ENCODE results near the gene TLE4. TPM values are rescaled to one million over a fixed set of nuclear protein-coding genes. Genes with fewer than 3 reads are reported as not detected.

TLE4 gene
- total RNA-seq, 1 experiment from 2014 or later: 8.1 TPM

- no peak for TF ChIP-seq CTCF (IDR thresholded peaks at IDR 0.05; ENCODE audit: insufficient read depth in 1 of 2, low read depth in 1 of 2, low read length in 1 of 2, severe bottlenecking in 1 of 2, unreplicated experiment in 1 of 2)
- Histone ChIP-seq H3K27me3 (replicated peaks; ENCODE audit: control insufficient read depth, insufficient read depth, low read length) (no peaks in the 10 kb centered on the region), H3K36me3 (ENCODE audit: control insufficient read depth, insufficient read depth, low read length) (no peaks in the 10 kb centered on the region), H3K9me3 (no peaks in the 10 kb centered on the region), H3K4me1 (no peaks in the 10 kb centered on the region), H3K4me3 (ENCODE audit: low read depth, low read length) (peak overlapping the region; percentile 50)
- Mint-ChIP-seq H3K27ac (ENCODE audit: unreplicated experiment) (peak overlapping the region; percentile 39), H3K4me3 (ENCODE audit: unreplicated experiment) (peak overlapping the region; percentile 68), H3K9me3 (ENCODE audit: unreplicated experiment) (no peaks in the 10 kb centered on the region), H3K4me1 (ENCODE audit: low read depth, unreplicated experiment) (peaks cover 5% of the 10 kb centered on the region), H3K27me3 (ENCODE audit: insufficient read depth, unreplicated experiment) (no peaks in the 10 kb centered on the region), H3K36me3 (ENCODE audit: insufficient read depth, unreplicated experiment) (no peaks in the 10 kb centered on the region)
- ChIA-PET CTCF (no interaction called here), POLR2A (interaction anchor here (0.6 kb wide), 1 partner anchor 72 kb away, joined by 3 read pairs; no protein-coding TSS in a partner anchor)
- no peak for DNase-seq
- BruUV-seq (replicated peaks): no TSS peak
- intact Hi-C loops (cut with micrococcal nuclease; ENCODE audit: unreplicated experiment): loop anchor here (5.0 to 10.0 kb wide), 2 partner anchors 109 to 191 kb away; no protein-coding TSS in a partner anchor
Observed at GRCh38 chr9:79573412-79573923, 1.7 kb downstream of the TLE4 start.

- Mint-ChIP-seq H3K4me3 (ENCODE audit: unreplicated experiment) (peak overlapping the region; percentile 68), H3K27ac (ENCODE audit: unreplicated experiment) (no peak overlapping the region), H3K4me1 (ENCODE audit: low read depth, unreplicated experiment) (peaks cover 5% of the 10 kb centered on the region), H3K27me3 (ENCODE audit: insufficient read depth, unreplicated experiment) (no peaks in the 10 kb centered on the region), H3K36me3 (ENCODE audit: insufficient read depth, unreplicated experiment) (no peaks in the 10 kb centered on the region), H3K9me3 (ENCODE audit: unreplicated experiment) (no peaks in the 10 kb centered on the region)
- no peaks in the 10 kb centered on the region for H3K4me1 ChIP-seq
- DNase-seq: no peak
- H3K36me3 ChIP-seq (ENCODE audit: control insufficient read depth, insufficient read depth, low read length): no peaks in the 10 kb centered on the region
- no peak for TF ChIP-seq CTCF (IDR thresholded peaks at IDR 0.05; ENCODE audit: insufficient read depth in 1 of 2, low read depth in 1 of 2, low read length in 1 of 2, severe bottlenecking in 1 of 2, unreplicated experiment in 1 of 2)
- intact Hi-C loops (cut with micrococcal nuclease; ENCODE audit: unreplicated experiment): loop anchor here (5.0 to 10.0 kb wide), 2 partner anchors 108 to 191 kb away; no protein-coding TSS in a partner anchor
- H3K4me3 ChIP-seq (ENCODE audit: low read depth, low read length): peak overlapping the region; percentile 50
- ChIA-PET POLR2A (no interaction called here), CTCF (no interaction called here)
- no peaks in the 10 kb centered on the region for H3K9me3 ChIP-seq
- no TSS peak for BruUV-seq (replicated peaks)
- H3K27me3 ChIP-seq (replicated peaks; ENCODE audit: control insufficient read depth, insufficient read depth, low read length): no peaks in the 10 kb centered on the region
Observed at GRCh38 chr9:79574136-79574535, 2.4 kb downstream of the TLE4 start.

- no peaks in the 10 kb centered on the region for H3K9me3 Mint-ChIP-seq (ENCODE audit: unreplicated experiment)
- no peak for DNase-seq
- Histone ChIP-seq H3K4me1 (no peaks in the 10 kb centered on the region), H3K9me3 (no peaks in the 10 kb centered on the region), H3K36me3 (ENCODE audit: control insufficient read depth, insufficient read depth, low read length) (no peaks in the 10 kb centered on the region), H3K27me3 (replicated peaks; ENCODE audit: control insufficient read depth, insufficient read depth, low read length) (no peaks in the 10 kb centered on the region), H3K4me3 (ENCODE audit: low read depth, low read length) (no peak overlapping the region)
- no peaks in the 10 kb centered on the region for H3K36me3 Mint-ChIP-seq (ENCODE audit: insufficient read depth, unreplicated experiment)
- CTCF ChIA-PET: no interaction called here
- no peak overlapping the region for H3K4me3 Mint-ChIP-seq (ENCODE audit: unreplicated experiment)
- no peaks in the 10 kb centered on the region for H3K27me3 Mint-ChIP-seq (ENCODE audit: insufficient read depth, unreplicated experiment)
- H3K4me1 Mint-ChIP-seq (ENCODE audit: low read depth, unreplicated experiment): peaks cover 5% of the 10 kb centered on the region
- POLR2A ChIA-PET: no interaction called here
- intact Hi-C loops (cut with micrococcal nuclease; ENCODE audit: unreplicated experiment): loop anchor here (5.0 to 10.0 kb wide), 2 partner anchors 108 to 190 kb away; no protein-coding TSS in a partner anchor
- TF ChIP-seq CTCF (IDR thresholded peaks at IDR 0.05; ENCODE audit: insufficient read depth in 1 of 2, low read depth in 1 of 2, low read length in 1 of 2, severe bottlenecking in 1 of 2, unreplicated experiment in 1 of 2): no peak
- BruUV-seq (replicated peaks): no TSS peak
- no peak overlapping the region for H3K27ac Mint-ChIP-seq (ENCODE audit: unreplicated experiment)
Observed at GRCh38 chr9:79574781-79575180, 3.0 kb downstream of the TLE4 start.
